ENCODE data around the gene LGI4. TPM values are rescaled to one million over a fixed set of nuclear protein-coding genes. Genes with fewer than 3 reads are reported as not detected.

The LGI4 gene
- total RNA-seq, 1 experiment from 2014 or later = 0.43 TPM

- TF ChIP-seq CTCF (IDR thresholded peaks at IDR 0.05; ENCODE audit: insufficient read depth in 1 of 2, low read depth in 1 of 2, low read length in 1 of 2, severe bottlenecking in 1 of 2, unreplicated experiment in 1 of 2) = no peak
- H3K4me3 Mint-ChIP-seq (ENCODE audit: unreplicated experiment) = no peak overlapping the region
- peaks cover 8% of the 10 kb centered on the region for H3K27me3 Mint-ChIP-seq (ENCODE audit: insufficient read depth, unreplicated experiment)
- Histone ChIP-seq H3K36me3 (ENCODE audit: control insufficient read depth, insufficient read depth, low read length) (no peaks in the 10 kb centered on the region), H3K4me1 (0 out of 2 replicates have a peak, but pooled peaks cover 11% of the 10 kb centered on the region), H3K27me3 (replicated peaks; ENCODE audit: control insufficient read depth, insufficient read depth, low read length) (no peaks in the 10 kb centered on the region; the same call in 1 of the 2 replicates), H3K9me3 (no peaks in the 10 kb centered on the region; the same call in 1 of the 2 replicates), H3K4me3 (ENCODE audit: low read depth, low read length) (no peak overlapping the region)
- no peak overlapping the region for H3K27ac Mint-ChIP-seq (ENCODE audit: unreplicated experiment)
- BruUV-seq (replicated peaks) = no TSS peak
- no peaks in the 10 kb centered on the region for H3K4me1 Mint-ChIP-seq (ENCODE audit: low read depth, unreplicated experiment)
- CTCF ChIA-PET = interaction anchor here (0.6 to 0.7 kb wide), 2 partner anchors 10 to 88 kb away, joined by 3 read pairs; no protein-coding TSS in a partner anchor
- intact Hi-C loops (cut with micrococcal nuclease; ENCODE audit: unreplicated experiment) = no loop called here
- no peaks in the 10 kb centered on the region for H3K9me3 Mint-ChIP-seq (ENCODE audit: unreplicated experiment)
- DNase-seq = no peak
- no peaks in the 10 kb centered on the region for H3K36me3 Mint-ChIP-seq (ENCODE audit: insufficient read depth, unreplicated experiment)
- POLR2A ChIA-PET = interaction anchor here (0.6 kb wide), 1 partner anchor 124 kb away, joined by 4 read pairs; no protein-coding TSS in a partner anchor
Measured at GRCh38 chr19:35143818-35144217, 9.0 kb upstream of the LGI4 start.

GRCh38 chr19:35143231-35143715 lies 8.4 kb upstream of the LGI4 start, which contains the start of gene FXYD7:
FXYD7 (plus strand) TSS chr19:35143255; CDS start chr19:35143334, 79 bp downstream.
- no peaks in the 10 kb centered on the region for H3K4me1 Mint-ChIP-seq (ENCODE audit: low read depth, unreplicated experiment)
- Histone ChIP-seq H3K4me1 (0 out of 2 replicates have a peak, but pooled peaks cover 11% of the 10 kb centered on the region), H3K4me3 (ENCODE audit: low read depth, low read length) (peak within 1 kb of the TSS; percentile 29), H3K27me3 (replicated peaks; ENCODE audit: control insufficient read depth, insufficient read depth, low read length) (no peaks in the 10 kb centered on the region; the same call in 1 of the 2 replicates), H3K9me3 (no peaks in the 10 kb centered on the region; the same call in 1 of the 2 replicates), H3K36me3 (ENCODE audit: control insufficient read depth, insufficient read depth, low read length) (no peaks in the 10 kb centered on the region)
- ChIA-PET CTCF (interaction anchor here (0.6 to 0.7 kb wide), 2 partner anchors 10 to 88 kb away, joined by 3 read pairs; no protein-coding TSS in a partner anchor), POLR2A (no interaction called here)
- intact Hi-C loops (cut with micrococcal nuclease; ENCODE audit: unreplicated experiment) = no loop called here
- no peak within 1 kb of the TSS for H3K27ac Mint-ChIP-seq (ENCODE audit: unreplicated experiment)
- H3K9me3 Mint-ChIP-seq (ENCODE audit: unreplicated experiment) = no peaks in the 10 kb centered on the region
- BruUV-seq (replicated peaks) = no TSS peak
- no peak for TF ChIP-seq CTCF (IDR thresholded peaks at IDR 0.05; ENCODE audit: insufficient read depth in 1 of 2, low read depth in 1 of 2, low read length in 1 of 2, severe bottlenecking in 1 of 2, unreplicated experiment in 1 of 2)
- H3K36me3 Mint-ChIP-seq (ENCODE audit: insufficient read depth, unreplicated experiment) = no peaks in the 10 kb centered on the region
- H3K27me3 Mint-ChIP-seq (ENCODE audit: insufficient read depth, unreplicated experiment) = peaks cover 8% of the 10 kb centered on the region
- peak within 1 kb of the TSS; percentile 52 for H3K4me3 Mint-ChIP-seq (ENCODE audit: unreplicated experiment)
- no peak for DNase-seq

GRCh38 chr19:35142606-35143230 lies 7.9 kb upstream of the LGI4 start:
- Histone ChIP-seq H3K4me3 (ENCODE audit: low read depth, low read length) (peak overlapping the region; percentile 29), H3K27me3 (replicated peaks; ENCODE audit: control insufficient read depth, insufficient read depth, low read length) (no peaks in the 10 kb centered on the region; the same call in 1 of the 2 replicates), H3K36me3 (ENCODE audit: control insufficient read depth, insufficient read depth, low read length) (no peaks in the 10 kb centered on the region), H3K4me1 (0 out of 2 replicates have a peak, but pooled peaks cover 11% of the 10 kb centered on the region), H3K9me3 (no peaks in the 10 kb centered on the region; the same call in 1 of the 2 replicates)
- TF ChIP-seq CTCF (IDR thresholded peaks at IDR 0.05; ENCODE audit: insufficient read depth in 1 of 2, low read depth in 1 of 2, low read length in 1 of 2, severe bottlenecking in 1 of 2, unreplicated experiment in 1 of 2) = peak; percentile 53 to 65
- peak; percentile 58 to 72 for DNase-seq
- intact Hi-C loops (cut with micrococcal nuclease; ENCODE audit: unreplicated experiment) = no loop called here
- Mint-ChIP-seq H3K4me1 (ENCODE audit: low read depth, unreplicated experiment) (no peaks in the 10 kb centered on the region), H3K36me3 (ENCODE audit: insufficient read depth, unreplicated experiment) (no peaks in the 10 kb centered on the region), H3K27ac (ENCODE audit: unreplicated experiment) (no peak overlapping the region), H3K9me3 (ENCODE audit: unreplicated experiment) (no peaks in the 10 kb centered on the region), H3K27me3 (ENCODE audit: insufficient read depth, unreplicated experiment) (peaks cover 8% of the 10 kb centered on the region), H3K4me3 (ENCODE audit: unreplicated experiment) (peak overlapping the region; percentile 52)
- POLR2A ChIA-PET = no interaction called here
- no TSS peak for BruUV-seq (replicated peaks)
- CTCF ChIA-PET = interaction anchor here (0.6 to 1.9 kb wide), 7 partner anchors 11 to 549 kb away, joined by 3 to 10 read pairs (median 3); partner anchors contain the start of gene FXYD5

All from Caco-2 (cell line).